ENCODE results near the gene ZNF286A.

- TF ChIP-seq CTCF (IDR thresholded peaks at IDR 0.05) (no peak), POLR2A (IDR thresholded peaks at IDR 0.05) (no peak)
Measured at GRCh38 chr17:15659663-15660062, 39.9 kb upstream of the ZNF286A start.

Data from heart left ventricle (tissue), 13 donors.